Measurements from ENCODE around the gene ZFC3H1. TPM values are rescaled to one million over a fixed set of nuclear protein-coding genes. Genes with fewer than 3 reads are reported as not detected.
"Not testable (repeated sequence)": the region's sequence is repeated elsewhere in the genome, so short reads cannot be mapped to it uniquely, and the experiment has no call there.

Gene ZFC3H1
- total RNA-seq, 1 donor from 2014 or later, result 121 TPM

- intact Hi-C loops (cut with DNase I), result no loop called here
Measured at GRCh38 chr12:71694099-71694820, 30.6 kb upstream of the ZFC3H1 start.

GRCh38 chr12:71693651-71694050 is 30.0 kb upstream of the ZFC3H1 start:
- Histone ChIP-seq H3K36me3 (peaks cover 0 to 21% of the 10 kb centered on the region in 2 donors), H3K4me1 (peaks cover 21% of the 10 kb centered on the region)
- DNase-seq (ENCODE audit: extremely low spot score in 2 of 2); H3K27me3 ChIP-seq; H3K9me3 ChIP-seq; H3K4me3 ChIP-seq; H3K27ac ChIP-seq; intact Hi-C loops (cut with DNase I): not testable (repeated sequence)

More at GRCh38 chr12:71694099-71694820, 30.6 kb upstream of the ZFC3H1 start:
- Histone ChIP-seq H3K36me3 (peaks cover 0 to 27% of the 10 kb centered on the region in 2 donors), H3K9me3 (no peaks in the 10 kb centered on the region), H3K4me3 (no peak overlapping the region), H3K4me1 (peaks cover 21% of the 10 kb centered on the region), H3K27me3 (no peaks in the 10 kb centered on the region), H3K27ac (peak overlapping the region; percentile 14)
- TF ChIP-seq POLR2A (IDR thresholded peaks at IDR 0.05), result no peak
- TF ChIP-seq POLR2AphosphoS5 (IDR thresholded peaks at IDR 0.05; ENCODE audit: insufficient read depth in 1 of 2, low read depth in 1 of 2), result peak in 1 of 2 donors; percentile 51
- DNase-seq (ENCODE audit: extremely low spot score in 2 of 2), result no peak

- H3K9me3 ChIP-seq, result no peaks in the 10 kb centered on the region
- H3K4me1 ChIP-seq, result peaks cover 26% of the 10 kb centered on the region
- no peak overlapping the region for H3K27ac ChIP-seq
- H3K36me3 ChIP-seq, result peaks cover 0 to 16% of the 10 kb centered on the region in 2 donors
- DNase-seq (ENCODE audit: extremely low spot score in 2 of 2), result no peak
- no peak for TF ChIP-seq CTCF (IDR thresholded peaks at IDR 0.05)
- TF ChIP-seq POLR2A (IDR thresholded peaks at IDR 0.05), result no peak
- no peak for TF ChIP-seq POLR2AphosphoS5 (IDR thresholded peaks at IDR 0.05; ENCODE audit: insufficient read depth in 1 of 2, low read depth in 1 of 2)
- no peaks in the 10 kb centered on the region for H3K27me3 ChIP-seq
- H3K4me3 ChIP-seq, result no peak overlapping the region
- intact Hi-C loops (cut with DNase I), result no loop called here
Measured at GRCh38 chr12:71693126-71693525, 29.5 kb upstream of the ZFC3H1 start.

- Histone ChIP-seq H3K9me3 (no peaks in the 10 kb centered on the region), H3K4me1 (peaks cover 40% of the 10 kb centered on the region), H3K36me3 (peaks cover 0 to 1% of the 10 kb centered on the region in 2 donors), H3K27ac (no peak overlapping the region), H3K27me3 (no peaks in the 10 kb centered on the region), H3K4me3 (no peak overlapping the region)
- no peak for DNase-seq (ENCODE audit: extremely low spot score in 2 of 2)
- intact Hi-C loops (cut with DNase I), result no loop called here
- TF ChIP-seq POLR2A (IDR thresholded peaks at IDR 0.05), result no peak
- TF ChIP-seq POLR2AphosphoS5 (IDR thresholded peaks at IDR 0.05; ENCODE audit: insufficient read depth in 1 of 2, low read depth in 1 of 2), result no peak
- no peak for TF ChIP-seq CTCF (IDR thresholded peaks at IDR 0.05)
Measured at GRCh38 chr12:71691504-71692129, 28.0 kb upstream of the ZFC3H1 start.

GRCh38 chr12:71688961-71689570 is 25.4 kb upstream of the ZFC3H1 start:
- Histone ChIP-seq H3K36me3 (no peaks in the 10 kb centered on the region), H3K4me3 (peak overlapping the region in 1 of 2 donors; percentile 8), H3K9me3 (no peaks in the 10 kb centered on the region), H3K27ac (no peak overlapping the region), H3K27me3 (no peaks in the 10 kb centered on the region), H3K4me1 (peaks cover 48% of the 10 kb centered on the region)
- TF ChIP-seq CTCF (IDR thresholded peaks at IDR 0.05) (no peak), POLR2AphosphoS5 (IDR thresholded peaks at IDR 0.05; ENCODE audit: insufficient read depth in 1 of 2, low read depth in 1 of 2) (peak in 1 of 2 donors; percentile 23)
- DNase-seq (ENCODE audit: extremely low spot score in 2 of 2), result no peak
- intact Hi-C loops (cut with DNase I), result no loop called here

GRCh38 chr12:71687172-71687571 is 23.5 kb upstream of the ZFC3H1 start:
- peak overlapping the region; percentile 74 to 85 for H3K4me3 ChIP-seq
- H3K36me3 ChIP-seq; H3K9me3 ChIP-seq; H3K27me3 ChIP-seq; DNase-seq (ENCODE audit: extremely low spot score in 2 of 2); intact Hi-C loops (cut with DNase I): not testable (repeated sequence)
- peaks cover 35% of the 10 kb centered on the region for H3K4me1 ChIP-seq
- peak overlapping the region; percentile 92 for H3K27ac ChIP-seq
